ENCODE data around the gene GDA. TPM values are rescaled to one million over a fixed set of nuclear protein-coding genes. Genes with fewer than 3 reads are reported as not detected.

Gene GDA
- total RNA-seq, 1 experiment from 2014 or later = 24.3 TPM

- Mint-ChIP-seq H3K27me3 (ENCODE audit: unreplicated experiment) (no peaks in the 10 kb centered on the region), H3K36me3 (ENCODE audit: insufficient read depth, unreplicated experiment) (peaks cover 9% of the 10 kb centered on the region), H3K27ac (ENCODE audit: unreplicated experiment) (no peak overlapping the region), H3K4me1 (ENCODE audit: low read depth, unreplicated experiment) (no peaks in the 10 kb centered on the region), H3K4me3 (ENCODE audit: low read depth, unreplicated experiment) (no peak overlapping the region), H3K9me3 (ENCODE audit: low read depth, unreplicated experiment) (no peaks in the 10 kb centered on the region)
- TF ChIP-seq, protein P1, sequence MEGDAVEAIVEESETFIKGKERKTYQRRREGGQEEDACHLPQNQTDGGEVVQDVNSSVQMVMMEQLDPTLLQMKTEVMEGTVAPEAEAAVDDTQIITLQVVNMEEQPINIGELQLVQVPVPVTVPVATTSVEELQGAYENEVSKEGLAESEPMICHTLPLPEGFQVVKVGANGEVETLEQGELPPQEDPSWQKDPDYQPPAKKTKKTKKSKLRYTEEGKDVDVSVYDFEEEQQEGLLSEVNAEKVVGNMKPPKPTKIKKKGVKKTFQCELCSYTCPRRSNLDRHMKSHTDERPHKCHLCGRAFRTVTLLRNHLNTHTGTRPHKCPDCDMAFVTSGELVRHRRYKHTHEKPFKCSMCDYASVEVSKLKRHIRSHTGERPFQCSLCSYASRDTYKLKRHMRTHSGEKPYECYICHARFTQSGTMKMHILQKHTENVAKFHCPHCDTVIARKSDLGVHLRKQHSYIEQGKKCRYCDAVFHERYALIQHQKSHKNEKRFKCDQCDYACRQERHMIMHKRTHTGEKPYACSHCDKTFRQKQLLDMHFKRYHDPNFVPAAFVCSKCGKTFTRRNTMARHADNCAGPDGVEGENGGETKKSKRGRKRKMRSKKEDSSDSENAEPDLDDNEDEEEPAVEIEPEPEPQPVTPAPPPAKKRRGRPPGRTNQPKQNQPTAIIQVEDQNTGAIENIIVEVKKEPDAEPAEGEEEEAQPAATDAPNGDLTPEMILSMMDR (IDR thresholded peaks at IDR 0.05; ENCODE audit: unreplicated experiment) = no peak
- no peak for DNase-seq
- BruUV-seq (replicated peaks) = no TSS peak
- CTCF ChIA-PET = no interaction called here
- intact Hi-C loops (cut with micrococcal nuclease; ENCODE audit: unreplicated experiment) = no loop called here
Measured at GRCh38 chr9:72173080-72173479, 23.8 kb downstream of the GDA start.

DNA sequence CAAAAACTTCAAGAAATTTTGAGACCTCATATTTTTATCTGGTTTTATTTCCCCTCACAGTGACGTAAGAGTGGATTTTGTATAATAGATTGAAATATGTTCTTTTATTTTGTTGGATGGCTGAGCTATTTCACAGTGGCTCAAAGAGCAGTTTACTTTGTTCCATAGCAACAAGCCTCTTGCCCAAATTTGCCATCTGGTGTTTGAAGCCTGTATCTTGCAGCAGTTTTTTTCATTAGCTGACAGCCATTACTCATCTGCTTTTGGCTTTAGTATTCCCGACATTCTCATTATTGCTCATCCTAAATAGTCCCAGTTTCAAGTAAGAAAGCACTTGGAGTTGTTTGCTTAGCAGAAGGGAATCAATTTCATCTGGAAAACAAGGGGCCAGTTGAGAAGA is 36.3 kb downstream of the GDA start:
- Mint-ChIP-seq H3K27me3 (ENCODE audit: unreplicated experiment) (no peaks in the 10 kb centered on the region), H3K9me3 (ENCODE audit: low read depth, unreplicated experiment) (peaks cover 5% of the 10 kb centered on the region), H3K27ac (ENCODE audit: unreplicated experiment) (no peak overlapping the region), H3K36me3 (ENCODE audit: insufficient read depth, unreplicated experiment) (no peaks in the 10 kb centered on the region), H3K4me1 (ENCODE audit: low read depth, unreplicated experiment) (peaks cover 15% of the 10 kb centered on the region), H3K4me3 (ENCODE audit: low read depth, unreplicated experiment) (no peak overlapping the region)
- TF ChIP-seq, protein P1 (IDR thresholded peaks at IDR 0.05; ENCODE audit: unreplicated experiment) = no peak
- no peak for DNase-seq
- no TSS peak for BruUV-seq (replicated peaks)
- CTCF ChIA-PET = no interaction called here
- intact Hi-C loops (cut with micrococcal nuclease; ENCODE audit: unreplicated experiment) = no loop called here

GRCh38 chr9:72187121-72187695 is 38.0 kb downstream of the GDA start:
- no peaks in the 10 kb centered on the region for H3K36me3 Mint-ChIP-seq (ENCODE audit: insufficient read depth, unreplicated experiment)
- no peaks in the 10 kb centered on the region for H3K27me3 Mint-ChIP-seq (ENCODE audit: unreplicated experiment)
- DNase-seq = no peak
- CTCF ChIA-PET = interaction anchor here (1.3 kb wide), 1 partner anchor 16 kb away, joined by 3 read pairs; no protein-coding TSS in a partner anchor
- intact Hi-C loops (cut with micrococcal nuclease; ENCODE audit: unreplicated experiment) = no loop called here
- H3K9me3 Mint-ChIP-seq (ENCODE audit: low read depth, unreplicated experiment) = peaks cover 5% of the 10 kb centered on the region
- H3K4me3 Mint-ChIP-seq (ENCODE audit: low read depth, unreplicated experiment) = no peak overlapping the region
- H3K27ac Mint-ChIP-seq (ENCODE audit: unreplicated experiment) = no peak overlapping the region
- TF ChIP-seq, protein P1 (IDR thresholded peaks at IDR 0.05; ENCODE audit: unreplicated experiment) = no peak
- BruUV-seq (replicated peaks) = no TSS peak
- H3K4me1 Mint-ChIP-seq (ENCODE audit: low read depth, unreplicated experiment) = peaks cover 15% of the 10 kb centered on the region

- H3K9me3 Mint-ChIP-seq (ENCODE audit: low read depth, unreplicated experiment) = peaks cover 5% of the 10 kb centered on the region
- peaks cover 15% of the 10 kb centered on the region for H3K4me1 Mint-ChIP-seq (ENCODE audit: low read depth, unreplicated experiment)
- no TSS peak for BruUV-seq (replicated peaks)
- TF ChIP-seq, protein P1 (IDR thresholded peaks at IDR 0.05; ENCODE audit: unreplicated experiment) = no peak
- no peaks in the 10 kb centered on the region for H3K27me3 Mint-ChIP-seq (ENCODE audit: unreplicated experiment)
- no peaks in the 10 kb centered on the region for H3K36me3 Mint-ChIP-seq (ENCODE audit: insufficient read depth, unreplicated experiment)
- DNase-seq = no peak
- intact Hi-C loops (cut with micrococcal nuclease; ENCODE audit: unreplicated experiment) = no loop called here
- no peak overlapping the region for H3K4me3 Mint-ChIP-seq (ENCODE audit: low read depth, unreplicated experiment)
- no peak overlapping the region for H3K27ac Mint-ChIP-seq (ENCODE audit: unreplicated experiment)
- CTCF ChIA-PET = no interaction called here
Measured at GRCh38 chr9:72188232-72188631, 39.0 kb downstream of the GDA start.

Data from Calu3 (cell line).